HepG2 (cell line): ENCODE data around the gene DPT. TPM values are rescaled to one million over a fixed set of nuclear protein-coding genes. Genes with fewer than 3 reads are reported as not detected.

Experiments
- CCDC6 ChIP-seq: sonication (generic); formaldehyde crosslinking; IDR thresholded peaks from 2 replicates; pipeline ENCODE4 v1.8.1; 2022; ENCODE audit warnings: mild to moderate bottlenecking, missing genetic modification reagents, moderate library complexity
- CTCF ChIP-seq: sonication (generic); formaldehyde crosslinking; IDR thresholded peaks from 2 replicates; pipeline ENCODE4 v1.5.0; 2020; ENCODE audit warnings: mild to moderate bottlenecking, missing genetic modification reagents, moderate library complexity
- IKZF5 ChIP-seq: IDR thresholded peaks from 2 replicates; pipeline ENCODE4 v1.6.1; 2018; ENCODE audit warnings: missing genetic modification reagents, mild to moderate bottlenecking, missing compliant biosample characterization
- NONO ChIP-seq, 2 experiments: fragments of 450-650 bp in 1 of 2; sonication (generic) in 1 of 2; formaldehyde crosslinking in 1 of 2; IDR thresholded peaks in 1 of 2; conservative IDR thresholded peaks in 1 of 2; 2 replicates each; pipeline versions ENCODE4 v1.6.1 to v1.8.0; 2017 to 2022; ENCODE audit warnings: mild to moderate bottlenecking in 1 of 2, missing genetic modification reagents in 1 of 2, moderate library complexity in 1 of 2
- PAXIP1 ChIP-seq: sonication (generic); formaldehyde crosslinking; conservative IDR thresholded peaks from 2 replicates; pipeline ENCODE4 v1.4.0; 2020; ENCODE audit warnings: mild to moderate bottlenecking, missing genetic modification reagents, moderate library complexity
- PRPF4 ChIP-seq: fragments of 200-400 bp; formaldehyde crosslinking; IDR thresholded peaks from 2 replicates; pipeline ENCODE4 v1.6.1; 2016; ENCODE audit warnings: low read length, low read depth; ENCODE audit not compliant: poor library complexity, severe bottlenecking
- RAD51 ChIP-seq: fragments of 450-650 bp; IDR thresholded peaks from 2 replicates; pipeline ENCODE4 v1.6.1; 2016; ENCODE audit warnings: borderline replicate concordance
- ZBTB20 ChIP-seq: sonication (generic); formaldehyde crosslinking; IDR thresholded peaks from 2 replicates; pipeline ENCODE4 v1.8.1; 2023; ENCODE audit warnings: missing genetic modification reagents, low read depth, mild to moderate bottlenecking, borderline replicate concordance
- ZFP36L1 ChIP-seq: sonication (generic); formaldehyde crosslinking; IDR thresholded peaks from 2 replicates; pipeline ENCODE4 v1.8.0; 2022; ENCODE audit warnings: mild to moderate bottlenecking, missing genetic modification reagents, moderate library complexity
- ZFYVE20 ChIP-seq: sonication (generic); formaldehyde crosslinking; IDR thresholded peaks from 2 replicates; pipeline ENCODE4 v1.8.0; 2023; ENCODE audit warnings: low read depth, mild to moderate bottlenecking, moderate library complexity, missing genetic modification reagents, borderline replicate concordance
- ZNF142 ChIP-seq: sonication (generic); formaldehyde crosslinking; IDR thresholded peaks from 2 replicates; pipeline ENCODE4 v1.4.0; 2020; ENCODE audit warnings: missing genetic modification reagents
- ZNF30 ChIP-seq: sonication (generic); formaldehyde crosslinking; IDR thresholded peaks from 2 replicates; pipeline ENCODE4 v1.5.0; 2020; ENCODE audit warnings: mild to moderate bottlenecking, missing genetic modification reagents
- ZNF557 ChIP-seq: sonication (generic); formaldehyde crosslinking; IDR thresholded peaks from 2 replicates; pipeline ENCODE4 v1.4.0; 2020; ENCODE audit warnings: missing genetic modification reagents
- polyA plus RNA-seq, 8 experiments: library from polyadenylated mRNA; depleted of rRNA in 3 of 8; stranded (reverse) in 7 of 8; unstranded in 1 of 8; fragments of >200 nt; fragmentation: Illumina TruSeq in 4 of 8; extraction: Trizol in 4 of 8; gene quantifications; 2 replicates each; pipeline versions ENCODE4 v1.2.1 to v1.2.3, GENCODE V29; 2011 to 2016; ENCODE audit warnings: low read depth in 4 of 8, missing spikeins in 1 of 8, mixed read lengths in 1 of 8; ENCODE audit not compliant: insufficient read depth in 1 of 8
- total RNA-seq, 5 experiments: library from RNA; depleted of rRNA; stranded (reverse); fragments of >200 nt; fragmentation: Illumina TruSeq; extraction: Trizol; gene quantifications; 2 replicates each; pipeline ENCODE4 v1.2.3, GENCODE V29; 2016; ENCODE audit warnings: low read depth in 1 of 5
- TF ChIP-seq, protein P1 (sequence below): sonication (generic); formaldehyde crosslinking; IDR thresholded peaks from 2 replicates; pipeline ENCODE4 v1.4.0; 2020; ENCODE audit warnings: missing genetic modification reagents

The DPT gene
- total and polyA plus RNA-seq, 2 of the 13 experiments (the other 11 are each of a cell fraction or from before 2014, with no cell fraction given), result 0.04 TPM; not detected in 1

- TF ChIP-seq ZNF142 (CRISPR knock-in tag) (no peak), CTCF (CRISPR knock-in tag) (no peak), PAXIP1 (CRISPR knock-in tag) (peak; percentile 45; the same call in 1 of the 2 replicates), PRPF4 (no peak), IKZF5 (no peak), ZBTB20 (CRISPR knock-in tag) (no peak), ZNF557 (CRISPR knock-in tag) (no peak), RAD51 (no peak), CCDC6 (no peak), ZNF30 (no peak), NONO (IDR thresholded peaks at IDR 0.05) (no peak), NONO (CRISPR knock-in tag; conservative IDR thresholded peaks at IDR 0.05) (no peak), ZFYVE20 (CRISPR knock-in tag) (no peak), ZFP36L1 (CRISPR knock-in tag) (no peak)
- TF ChIP-seq, protein P1, sequence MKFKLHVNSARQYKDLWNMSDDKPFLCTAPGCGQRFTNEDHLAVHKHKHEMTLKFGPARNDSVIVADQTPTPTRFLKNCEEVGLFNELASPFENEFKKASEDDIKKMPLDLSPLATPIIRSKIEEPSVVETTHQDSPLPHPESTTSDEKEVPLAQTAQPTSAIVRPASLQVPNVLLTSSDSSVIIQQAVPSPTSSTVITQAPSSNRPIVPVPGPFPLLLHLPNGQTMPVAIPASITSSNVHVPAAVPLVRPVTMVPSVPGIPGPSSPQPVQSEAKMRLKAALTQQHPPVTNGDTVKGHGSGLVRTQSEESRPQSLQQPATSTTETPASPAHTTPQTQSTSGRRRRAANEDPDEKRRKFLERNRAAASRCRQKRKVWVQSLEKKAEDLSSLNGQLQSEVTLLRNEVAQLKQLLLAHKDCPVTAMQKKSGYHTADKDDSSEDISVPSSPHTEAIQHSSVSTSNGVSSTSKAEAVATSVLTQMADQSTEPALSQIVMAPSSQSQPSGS (CRISPR knock-in tag), result no peak; the same call in 1 of the 2 replicates
Observed at GRCh38 chr1:168664069-168664834, 64.8 kb downstream of the DPT start (continued).
